Measurements from ENCODE around the gene PCSK7. TPM values are rescaled to one million over a fixed set of nuclear protein-coding genes. Genes with fewer than 3 reads are reported as not detected.

Gene PCSK7
- total RNA-seq, 1 experiment from 2014 or later = 30.0 TPM

- no TSS peak for BruUV-seq (replicated peaks)
- no peak overlapping the region for H3K9ac ChIP-seq (ENCODE audit: low read length)
- DNase-seq (ENCODE audit: low read depth, low spot score) (no peak), ATAC-seq (no peak)
- no peaks in the 10 kb centered on the region for H3K27me3 ChIP-seq (ENCODE audit: insufficient read depth, low read length)
- intact Hi-C loops (cut with micrococcal nuclease) = no loop called here
- CTCF ChIA-PET = no interaction called here
- no peaks in the 10 kb centered on the region for H3K9me2 ChIP-seq (ENCODE audit: insufficient read depth)
- no peak overlapping the region for H3K4me3 ChIP-seq (replicated peaks in 1 of 2; ENCODE audit: low read depth in 1 of 2, low read length in 2 of 2)
- RAD21 ChIA-PET (ENCODE audit: low non-redundant PET in 1 of 2, low total read pairs in 2 of 2, uncharacterized antibody in 2 of 2, unreplicated experiment in 2 of 2) = no interaction called here
- H3K4me2 ChIP-seq (ENCODE audit: low read length) = no peak overlapping the region
- H3K36me3 ChIP-seq (ENCODE audit: control insufficient read depth in 1 of 2, insufficient read depth in 2 of 2, low read length in 2 of 2) = 0 out of 4 replicates have a peak, but pooled peaks cover 0 to 3% of the 10 kb centered on the region in 2 experiments
- no peaks in the 10 kb centered on the region; the same call in 1 of the 2 replicates for H3K79me2 ChIP-seq (ENCODE audit: insufficient read depth, low read length)
- 0 out of 4 replicates have a peak, but pooled peaks cover 0 to 3% of the 10 kb centered on the region in 2 experiments for H3K4me1 ChIP-seq (ENCODE audit: control insufficient read depth in 1 of 2, insufficient read depth in 2 of 2, low read length in 2 of 2)
- H2AFZ ChIP-seq (ENCODE audit: low read depth, low read length, poor library complexity, severe bottlenecking) = no peak overlapping the region
- H3K9me3 ChIP-seq (ENCODE audit: control insufficient read depth in 1 of 2, insufficient read depth in 1 of 2, low read depth in 1 of 2, low read length in 2 of 2) = peaks cover 0 to 5% of the 10 kb centered on the region in 2 experiments; a peak in 1 of 4 replicates
- H3K27ac ChIP-seq (ENCODE audit: low read depth, low read length) = no peak overlapping the region
- TF ChIP-seq RAD21 (IDR thresholded peaks at IDR 0.05; ENCODE audit: low read depth) = no peak
- no peak for TF ChIP-seq JUND (IDR thresholded peaks at IDR 0.05)
- no peaks in the 10 kb centered on the region for H4K20me1 ChIP-seq (ENCODE audit: insufficient read depth)
- POLR2A ChIA-PET = no interaction called here
These were observed 39.3 kb upstream of the PCSK7 start for GRCh38 chr11:117271208-117271607.

GRCh38 chr11:117269856-117270255 lies 38.0 kb upstream of the PCSK7 start:
- Histone ChIP-seq H3K27ac (ENCODE audit: low read depth, low read length) (no peak overlapping the region), H3K4me1 (ENCODE audit: control insufficient read depth in 1 of 2, insufficient read depth in 2 of 2, low read length in 2 of 2) (0 out of 4 replicates have a peak, but pooled peaks cover 0 to 3% of the 10 kb centered on the region in 2 experiments), H4K20me1 (ENCODE audit: insufficient read depth) (no peaks in the 10 kb centered on the region), H2AFZ (ENCODE audit: low read depth, low read length, poor library complexity, severe bottlenecking) (no peak overlapping the region), H3K27me3 (ENCODE audit: insufficient read depth, low read length) (no peaks in the 10 kb centered on the region), H3K36me3 (ENCODE audit: control insufficient read depth in 1 of 2, insufficient read depth in 2 of 2, low read length in 2 of 2) (0 out of 4 replicates have a peak, but pooled peaks cover 0 to 3% of the 10 kb centered on the region in 2 experiments), H3K9me3 (ENCODE audit: control insufficient read depth in 1 of 2, insufficient read depth in 1 of 2, low read depth in 1 of 2, low read length in 2 of 2) (peaks cover 0 to 5% of the 10 kb centered on the region in 2 experiments; a peak in 1 of 4 replicates), H3K4me3 (replicated peaks in 1 of 2; ENCODE audit: low read depth in 1 of 2, low read length in 2 of 2) (no peak overlapping the region), H3K9ac (ENCODE audit: low read length) (no peak overlapping the region), H3K79me2 (ENCODE audit: insufficient read depth, low read length) (no peaks in the 10 kb centered on the region; the same call in 1 of the 2 replicates), H3K9me2 (ENCODE audit: insufficient read depth) (no peaks in the 10 kb centered on the region), H3K4me2 (ENCODE audit: low read length) (no peak overlapping the region)
- no TSS peak for BruUV-seq (replicated peaks)
- intact Hi-C loops (cut with micrococcal nuclease) = no loop called here
- TF ChIP-seq EZH2phosphoT487 (IDR thresholded peaks at IDR 0.05; ENCODE audit: borderline replicate concordance) (no peak), REST (IDR thresholded peaks at IDR 0.05; ENCODE audit: low read depth) (no peak), JUND (IDR thresholded peaks at IDR 0.05) (no peak), SRF (IDR thresholded peaks at IDR 0.05; ENCODE audit: low read depth) (no peak)
- ChIA-PET POLR2A (no interaction called here), CTCF (no interaction called here), RAD21 (ENCODE audit: low non-redundant PET in 1 of 2, low total read pairs in 2 of 2, uncharacterized antibody in 2 of 2, unreplicated experiment in 2 of 2) (no interaction called here)
- DNase-seq (ENCODE audit: low read depth, low spot score) (no peak), ATAC-seq (no peak)
